Measurements from ENCODE around the gene CRISPLD2. TPM values are rescaled to one million over a fixed set of nuclear protein-coding genes. Genes with fewer than 3 reads are reported as not detected.

The CRISPLD2 gene
- polyA plus RNA-seq, 3 donors = 6.7 to 9.2 (median 7.8) TPM

DNA sequence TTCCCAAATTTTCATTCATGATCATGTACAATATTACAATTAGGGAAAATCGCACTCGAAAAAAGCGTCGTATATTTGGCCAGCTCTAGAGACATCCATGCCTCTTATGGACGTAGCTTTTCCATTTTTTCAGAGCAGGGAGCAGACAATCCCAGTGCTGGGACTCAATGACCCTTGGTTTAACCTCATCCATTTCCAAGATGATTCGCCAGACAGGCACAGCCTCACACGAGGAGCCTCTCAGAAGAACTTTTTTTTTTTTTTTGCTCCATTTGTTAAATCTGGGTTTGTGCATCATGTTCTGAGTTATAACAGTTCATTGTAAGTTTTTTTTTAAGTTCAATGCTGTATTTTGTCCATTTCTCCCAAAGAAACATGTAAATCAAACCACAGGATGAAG lies 99.5 kb downstream of the CRISPLD2 start:
- no peak for DNase-seq (ENCODE audit: extremely low read depth in 1 of 11, low read depth in 9 of 11, low spot score in 4 of 11)

DNA sequence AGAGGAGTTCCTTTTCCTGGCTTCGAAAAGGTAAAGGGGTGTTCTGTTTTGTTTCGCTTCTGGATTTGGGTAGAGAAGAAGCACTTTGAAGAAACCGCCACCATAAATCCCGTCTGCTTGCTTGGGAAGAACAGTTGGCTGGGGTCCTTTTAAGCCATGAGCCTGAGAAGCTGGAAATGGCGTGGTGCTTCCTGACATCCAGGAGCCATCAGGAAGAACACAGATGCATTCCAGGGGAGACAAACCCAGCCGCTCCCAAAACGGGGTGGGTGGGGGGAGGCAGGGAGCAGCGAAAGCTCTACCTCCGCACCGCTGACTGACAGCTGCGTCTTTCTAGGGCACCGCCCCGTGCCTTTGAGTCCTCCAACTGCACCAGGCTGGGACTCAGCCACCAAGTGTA lies 99.9 kb downstream of the CRISPLD2 start:
- DNase-seq (ENCODE audit: extremely low read depth in 1 of 11, low read depth in 9 of 11, low spot score in 4 of 11) = no peak

DNA sequence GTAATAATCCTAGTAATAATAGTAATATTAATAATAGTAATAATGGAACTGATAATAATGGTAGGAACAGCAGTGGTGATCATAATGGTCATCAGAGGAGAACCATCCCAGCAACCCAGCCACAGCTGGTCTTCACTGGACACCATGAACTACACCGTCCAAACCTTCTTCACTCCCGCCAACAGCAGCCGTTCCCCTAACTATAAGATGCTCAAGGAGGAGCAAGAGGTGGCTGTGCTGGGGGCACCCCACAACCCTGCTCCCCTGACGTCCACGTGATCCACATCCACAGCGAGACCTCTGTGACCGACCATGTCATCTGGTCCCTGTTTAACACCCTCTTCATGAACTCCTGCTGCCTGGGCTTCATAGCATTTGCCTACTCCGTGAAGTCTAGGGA lies 100.5 kb downstream of the CRISPLD2 start:
- DNase-seq (ENCODE audit: extremely low read depth in 1 of 11, low read depth in 9 of 11, low spot score in 4 of 11) = no peak

DNA sequence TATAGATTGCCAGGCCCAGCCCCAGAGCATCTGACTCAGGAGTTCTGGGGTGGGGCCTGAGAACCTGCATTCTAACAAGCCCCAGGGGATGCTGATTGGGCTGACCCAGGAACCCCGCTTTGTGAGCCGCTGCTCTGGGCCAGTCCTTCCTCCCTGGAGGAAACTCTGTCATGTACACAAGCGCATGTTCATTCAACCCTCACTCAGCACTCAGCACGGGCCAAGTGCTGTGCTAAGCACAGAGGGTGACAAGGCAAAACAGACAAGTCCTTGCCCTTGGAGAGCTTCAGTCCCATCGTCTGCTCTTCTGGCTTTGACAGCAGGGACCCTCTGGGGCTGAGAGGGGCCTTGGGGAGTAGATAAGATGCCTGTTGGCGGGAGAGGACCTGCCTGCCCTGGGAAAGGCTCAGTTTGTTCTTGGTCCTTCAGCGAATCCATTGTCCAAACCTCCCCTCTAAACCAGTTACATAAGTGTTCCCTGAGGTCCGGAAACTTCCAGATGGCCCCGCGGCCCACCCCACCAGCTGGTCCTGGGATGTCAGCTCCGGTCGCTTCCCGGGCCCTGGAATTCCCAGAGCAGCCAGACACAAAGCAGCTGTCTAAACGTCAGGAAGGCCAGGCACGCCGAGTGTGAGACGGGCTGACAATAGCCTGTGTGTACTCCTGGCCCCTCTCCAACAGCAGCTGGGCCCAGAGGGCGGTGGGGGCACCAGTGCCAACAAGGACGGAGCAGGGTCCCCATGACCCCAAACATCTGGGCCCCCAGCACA lies 102.8 kb downstream of the CRISPLD2 start:
- peak in 3 of 11 donors; percentile 42 to 53 (median 52) for DNase-seq (ENCODE audit: extremely low read depth in 1 of 11, low read depth in 9 of 11, low spot score in 4 of 11)

DNA sequence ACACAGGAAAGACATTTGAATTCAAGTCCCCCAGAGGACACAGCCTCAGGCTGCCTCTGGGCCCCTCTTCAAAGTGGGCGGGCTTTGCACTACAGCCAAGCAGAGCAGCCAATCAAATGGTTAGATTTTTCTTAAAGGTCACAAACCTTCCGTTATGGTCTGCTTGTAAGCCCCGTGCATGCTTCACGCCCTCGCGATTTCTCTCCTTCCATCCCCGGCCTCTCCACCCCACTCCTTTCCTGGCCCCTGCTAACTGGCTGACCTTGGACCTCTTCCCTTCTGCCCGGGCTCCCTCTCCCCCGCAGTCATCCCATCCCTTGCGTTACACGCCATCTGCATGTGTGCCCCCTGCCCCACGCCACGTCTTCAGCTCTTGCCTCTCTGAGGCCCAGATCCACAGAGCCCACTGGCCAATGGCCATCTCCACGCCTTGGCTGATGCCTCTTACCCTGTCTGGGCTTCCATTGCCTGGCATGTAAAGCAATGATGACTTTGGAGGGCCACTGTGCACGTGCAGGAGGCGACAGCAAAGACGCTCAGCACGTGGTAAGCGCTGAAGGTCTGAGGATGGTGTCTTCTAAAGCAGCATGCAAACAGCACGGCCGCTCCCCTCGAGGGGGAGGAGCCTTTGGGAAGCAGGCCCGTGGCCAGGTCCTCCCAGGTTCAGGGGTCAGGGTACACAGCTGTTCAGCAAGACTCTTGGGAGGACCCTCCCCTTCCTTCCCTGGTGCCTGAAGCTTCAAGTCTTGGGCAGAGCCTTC lies 104.7 kb downstream of the CRISPLD2 start:
- DNase-seq (ENCODE audit: extremely low read depth in 1 of 11, low read depth in 9 of 11, low spot score in 4 of 11) = peak in 2 of 11 donors; percentile 44 to 54

DNA sequence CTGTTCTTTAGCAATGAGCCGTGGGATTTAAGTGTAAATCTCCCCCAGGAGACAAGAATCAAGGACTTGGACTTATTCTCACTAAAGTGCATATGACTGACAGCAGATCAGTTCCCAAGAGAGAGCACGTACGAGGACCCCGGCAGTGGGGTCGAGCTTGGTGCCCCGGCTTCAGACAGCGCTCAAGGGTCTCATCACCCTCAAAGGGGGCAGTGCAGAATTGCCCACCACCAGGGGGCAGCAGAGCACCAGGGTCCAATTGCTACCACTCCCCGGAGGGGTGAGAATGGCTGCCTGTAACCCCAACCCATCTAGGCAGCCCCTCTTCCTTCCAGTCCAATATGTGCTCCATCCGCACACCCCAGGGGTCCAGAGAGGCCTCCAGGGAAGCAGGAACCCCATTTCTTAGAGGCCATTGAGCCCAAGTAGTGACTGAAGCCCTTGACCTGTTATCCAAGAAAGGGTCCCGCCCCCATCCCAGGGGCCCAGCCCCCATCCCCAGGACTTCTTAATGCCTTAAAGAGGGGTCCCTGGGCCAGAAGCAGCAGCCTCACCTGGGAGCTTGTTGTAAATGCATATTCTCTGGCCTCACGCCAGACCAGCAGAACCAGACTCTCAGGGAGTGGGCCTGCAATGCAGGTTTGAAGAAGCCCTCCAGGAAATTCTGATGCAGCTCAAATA lies 105.4 kb downstream of the CRISPLD2 start:
- DNase-seq (ENCODE audit: extremely low read depth in 1 of 11, low read depth in 9 of 11, low spot score in 4 of 11) = no peak

DNA sequence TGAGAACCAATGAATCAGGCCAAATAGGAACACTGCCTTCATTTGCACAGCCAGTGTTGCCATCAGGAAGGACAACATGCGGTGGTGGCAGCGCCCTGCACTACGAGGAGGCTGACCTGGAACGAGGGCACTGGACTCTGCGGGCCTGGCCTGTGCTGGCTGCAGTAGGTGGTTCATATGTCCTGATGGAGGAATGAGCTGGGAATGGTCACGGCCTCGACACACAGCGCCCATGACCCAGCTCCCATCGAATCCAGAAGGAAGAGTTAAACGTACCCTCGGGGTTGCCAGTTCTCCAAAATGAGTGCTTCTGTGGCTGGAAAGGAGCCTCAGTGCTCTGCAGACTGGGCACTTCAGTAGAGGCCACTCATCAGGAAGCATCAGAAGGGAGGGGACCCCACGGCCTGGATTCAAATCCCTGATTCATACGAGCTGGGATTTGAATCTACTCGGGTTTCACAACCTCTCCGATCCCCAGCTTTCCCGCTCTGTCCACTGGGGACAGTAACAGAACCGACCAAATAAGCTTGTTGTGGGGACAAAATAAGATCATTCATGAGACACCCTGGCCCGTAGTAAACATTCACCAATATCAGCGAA lies 106.1 kb downstream of the CRISPLD2 start:
- DNase-seq (ENCODE audit: extremely low read depth in 1 of 11, low read depth in 9 of 11, low spot score in 4 of 11) = no peak

DNA sequence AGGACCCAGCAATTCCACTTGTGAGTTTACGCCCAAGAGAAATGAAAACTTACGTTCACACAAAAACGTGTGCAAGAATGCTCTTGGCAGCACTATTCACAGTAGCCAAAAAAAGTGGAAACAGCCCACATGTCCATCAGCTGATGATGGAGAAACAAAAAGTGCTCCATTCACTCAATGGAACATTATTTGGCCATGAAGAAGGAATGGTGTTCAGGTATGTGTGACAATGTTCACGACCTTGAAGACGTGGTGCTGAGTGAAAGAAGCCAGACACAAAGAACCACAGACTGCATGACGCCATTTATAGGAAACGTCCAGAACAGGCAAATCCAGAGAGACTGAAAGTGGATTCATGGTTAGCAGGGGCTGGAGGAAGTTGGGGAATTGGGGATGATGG lies 106.7 kb downstream of the CRISPLD2 start:
- no peak for DNase-seq (ENCODE audit: extremely low read depth in 1 of 11, low read depth in 9 of 11, low spot score in 4 of 11)

DNA sequence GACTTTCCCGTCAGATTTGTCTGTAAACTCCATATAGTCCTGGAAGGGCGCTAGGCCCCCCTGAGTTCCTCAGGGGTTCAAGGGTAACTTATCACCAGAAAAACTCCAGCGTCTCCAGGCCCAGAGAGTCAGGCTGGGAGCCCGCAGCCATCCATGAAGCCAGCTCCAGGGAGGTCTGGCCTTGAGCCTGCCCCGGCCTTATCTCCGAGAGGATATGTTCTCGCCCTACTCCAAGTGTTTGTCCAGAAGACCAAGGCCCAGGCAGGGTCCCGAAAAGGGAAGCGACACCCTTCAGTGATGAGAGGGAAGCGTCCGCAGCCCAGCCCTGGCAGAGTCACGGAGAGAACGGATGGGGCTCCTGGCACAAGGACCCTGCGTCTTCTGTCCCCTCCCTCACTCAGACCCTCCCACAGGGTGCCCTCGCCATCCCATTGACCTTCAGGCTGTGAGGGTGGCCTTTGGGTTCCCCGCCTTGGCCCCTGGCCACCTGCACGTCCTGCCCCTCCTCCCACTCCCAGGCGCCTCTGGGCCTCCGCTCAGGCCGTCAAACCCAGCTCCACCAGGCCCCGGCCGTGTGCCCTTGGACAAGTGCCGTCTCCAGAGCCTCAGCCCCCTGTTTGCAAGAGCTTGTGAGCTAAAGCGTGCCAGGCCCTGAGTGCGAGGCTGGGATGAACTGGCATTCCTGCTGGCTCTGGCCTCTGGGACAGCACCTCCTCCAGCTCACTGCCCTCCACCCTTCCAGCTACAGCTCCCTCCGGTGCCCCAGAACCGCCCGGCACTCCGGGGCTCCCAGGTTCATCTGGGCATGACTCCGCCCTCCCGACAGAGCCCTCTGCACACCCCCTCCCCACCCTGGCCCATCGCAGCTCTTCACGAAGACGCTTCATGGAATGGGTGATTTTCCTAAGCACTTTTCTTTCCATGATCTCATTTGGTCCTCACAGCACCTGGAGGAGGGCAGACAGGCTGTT lies 108.1 kb downstream of the CRISPLD2 start:
- DNase-seq (ENCODE audit: extremely low read depth in 1 of 11, low read depth in 9 of 11, low spot score in 4 of 11) = no peak

DNA sequence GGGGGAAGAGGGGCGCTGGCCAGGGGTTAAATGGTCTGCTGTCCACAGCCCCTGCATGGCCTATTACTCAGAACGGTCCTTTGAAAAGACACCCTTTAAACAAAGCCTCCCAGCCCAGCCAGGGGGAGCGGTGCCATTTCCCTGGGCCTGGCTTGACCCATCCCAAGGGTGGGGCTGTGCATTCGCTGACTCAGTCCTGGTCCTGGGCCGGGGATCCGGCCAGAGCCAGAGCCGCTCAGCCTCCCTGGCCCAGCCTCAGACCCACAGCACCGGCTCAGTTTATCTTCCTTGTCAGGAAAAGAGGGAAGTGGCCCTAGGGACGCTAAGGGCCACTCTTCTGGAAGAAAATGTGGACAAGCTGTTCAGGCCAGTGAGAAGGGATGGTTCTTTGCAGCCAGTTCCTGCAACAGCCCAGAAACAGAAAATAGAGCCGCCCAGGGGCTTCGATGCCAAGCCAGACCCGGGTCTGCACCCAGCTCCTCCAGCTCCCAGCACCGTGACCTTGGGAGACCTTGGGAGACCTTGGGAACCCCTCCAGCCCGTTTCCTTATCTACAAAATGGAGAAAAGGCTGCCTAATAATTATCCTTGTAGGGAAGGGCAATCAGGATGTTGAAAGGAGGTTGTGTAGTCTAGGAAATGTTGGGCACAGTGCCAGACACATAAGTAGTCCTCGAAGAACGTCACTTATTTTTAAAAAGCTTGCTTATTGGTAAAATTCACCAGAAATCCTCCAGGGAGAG lies 109.1 kb downstream of the CRISPLD2 start:
- DNase-seq (ENCODE audit: extremely low read depth in 1 of 11, low read depth in 9 of 11, low spot score in 4 of 11) = no peak

DNA sequence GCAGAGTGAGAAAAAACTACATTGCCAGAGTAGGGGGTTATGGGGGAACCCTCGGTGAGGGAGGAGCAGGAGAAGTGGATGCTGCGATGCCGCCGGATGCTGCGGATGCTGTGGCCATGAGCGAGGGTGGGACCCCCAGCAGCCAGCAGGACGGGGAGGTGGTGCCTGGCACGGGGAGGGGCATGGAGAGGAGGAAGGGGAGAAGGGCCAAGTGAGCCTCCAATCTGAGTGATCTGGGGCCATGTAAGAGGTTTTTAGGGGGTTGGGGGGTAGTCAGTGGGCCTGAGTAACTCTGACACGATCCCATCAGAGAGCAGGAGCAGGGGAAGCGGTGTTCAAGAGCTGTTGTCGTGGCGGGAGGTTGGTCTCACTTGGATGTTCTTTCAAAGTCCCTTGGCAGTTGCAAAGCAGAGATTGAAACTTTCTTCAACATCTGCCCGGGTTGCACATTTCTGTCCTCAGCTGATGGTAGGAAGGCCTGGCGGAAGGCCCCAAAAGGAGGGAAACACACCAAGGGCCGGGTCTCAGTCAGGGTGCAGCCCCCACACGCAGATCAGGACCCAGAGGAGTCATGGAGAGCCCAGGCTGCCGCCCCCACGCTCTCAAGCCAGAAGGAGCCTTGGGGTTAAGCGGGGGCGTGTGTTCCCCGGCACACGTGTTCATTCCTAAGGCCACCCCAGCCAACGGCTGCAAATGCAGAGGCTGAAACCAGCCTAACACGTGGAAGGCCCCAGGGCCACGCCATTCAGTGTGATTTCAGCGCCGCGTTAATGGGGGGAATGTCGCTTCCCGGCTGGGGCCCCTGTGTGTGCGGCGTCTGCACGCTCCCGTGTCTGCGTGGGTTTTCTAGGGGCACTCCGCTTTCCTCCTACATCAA lies 109.9 kb downstream of the CRISPLD2 start:
- DNase-seq (ENCODE audit: extremely low read depth in 1 of 11, low read depth in 9 of 11, low spot score in 4 of 11) = no peak

DNA sequence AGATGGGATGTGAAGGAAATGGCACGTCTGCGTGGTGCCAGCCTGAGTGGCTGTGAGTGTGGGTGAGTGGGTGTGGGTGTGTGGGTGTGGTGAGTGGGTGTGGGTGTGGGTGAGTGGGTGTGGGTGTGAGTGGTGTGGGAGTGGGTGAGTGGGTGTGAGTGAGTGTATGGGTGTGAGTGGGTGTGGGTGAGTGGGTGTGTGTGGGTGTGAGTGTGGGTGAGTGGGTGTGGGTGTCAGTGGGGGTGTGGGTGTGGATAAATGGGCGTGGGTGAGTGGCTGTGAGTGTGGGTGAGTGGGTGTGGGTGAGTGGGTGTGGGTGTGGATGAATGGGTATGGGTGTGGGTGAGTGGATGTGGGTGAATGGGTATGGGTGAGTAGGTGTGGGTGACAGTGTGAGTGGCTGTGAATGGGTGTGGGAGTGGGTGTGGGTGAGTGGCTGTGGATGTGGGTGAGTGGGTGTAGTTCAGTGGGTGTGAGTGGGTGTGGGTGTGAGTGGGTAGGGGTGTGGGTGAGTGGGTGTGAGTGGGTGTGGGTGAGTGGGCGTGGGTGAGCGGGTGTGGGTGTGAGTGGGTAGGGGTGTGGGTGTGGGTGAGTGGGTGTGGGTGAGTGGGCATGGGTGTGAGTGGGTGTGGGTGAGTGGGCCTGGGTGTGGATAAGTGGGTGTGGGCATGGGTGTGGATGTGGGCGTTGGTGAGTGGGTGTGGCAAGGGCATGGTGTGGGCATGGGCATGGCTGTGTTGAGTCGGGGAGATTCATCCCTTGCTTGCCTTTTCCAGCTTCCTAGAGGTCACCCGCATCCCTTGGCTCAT lies 110.7 kb downstream of the CRISPLD2 start:
- DNase-seq (ENCODE audit: extremely low read depth in 1 of 11, low read depth in 9 of 11, low spot score in 4 of 11) = no peak

DNA sequence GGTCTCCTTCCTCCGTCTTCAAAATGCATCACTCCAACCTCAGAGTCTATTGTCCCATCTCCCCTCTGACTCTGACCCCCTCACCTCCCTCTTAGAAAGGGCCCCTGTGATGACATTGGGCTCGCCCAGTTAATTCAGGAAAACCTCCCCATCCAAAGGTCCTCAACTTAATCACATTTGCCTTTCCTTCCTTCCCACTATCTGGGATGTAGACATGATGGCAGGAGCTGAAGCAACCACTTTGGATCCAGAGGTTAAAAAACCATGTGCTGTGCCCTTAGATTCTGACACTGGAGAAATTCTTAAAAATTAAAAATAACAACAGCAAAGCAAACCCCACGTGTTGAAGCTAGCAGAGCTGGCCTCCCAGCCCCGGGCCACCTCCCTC lies 111.3 kb downstream of the CRISPLD2 start:
- no peak for DNase-seq (ENCODE audit: extremely low read depth in 1 of 11, low read depth in 9 of 11, low spot score in 4 of 11)

DNA sequence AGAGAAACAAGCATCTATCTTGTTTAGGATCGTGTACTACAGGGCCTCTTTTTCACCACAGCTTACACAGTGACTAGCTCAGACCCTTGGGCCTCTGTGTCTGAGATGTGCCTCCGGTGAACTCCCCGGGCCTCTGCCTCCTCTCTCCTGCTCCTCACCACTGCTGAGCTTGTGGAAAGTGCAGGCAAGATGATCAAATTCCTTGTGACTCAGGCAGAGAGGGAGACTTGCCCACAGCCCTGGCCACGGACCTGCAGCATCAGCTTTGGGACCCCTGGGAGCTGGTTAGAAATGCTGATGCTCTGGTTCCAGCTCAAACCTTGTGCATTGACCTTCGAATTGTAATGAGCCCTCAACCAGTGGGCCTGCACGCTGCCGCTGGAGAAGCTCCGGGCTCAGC lies 111.7 kb downstream of the CRISPLD2 start:
- DNase-seq (ENCODE audit: extremely low read depth in 1 of 11, low read depth in 9 of 11, low spot score in 4 of 11) = no peak

DNA sequence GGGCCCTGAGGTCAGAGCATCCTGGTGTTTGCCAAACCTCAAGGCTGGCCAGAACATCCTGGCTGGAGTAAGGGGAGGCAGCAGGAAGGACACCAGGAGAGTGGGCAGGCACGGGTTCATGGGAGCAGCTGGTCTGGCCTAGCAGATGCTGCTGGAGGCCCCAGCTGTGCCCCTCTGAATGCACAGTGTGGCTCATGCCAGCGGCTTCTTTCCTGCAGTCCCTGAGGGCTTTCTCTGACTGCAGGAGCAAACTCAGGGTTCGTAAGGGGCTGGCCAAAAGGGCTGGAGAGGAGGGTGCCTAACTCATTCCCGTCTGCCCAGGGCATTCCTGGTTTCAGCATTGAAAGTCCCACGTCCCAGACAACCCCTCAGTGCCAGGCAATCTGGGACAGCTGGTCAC lies 112.9 kb downstream of the CRISPLD2 start:
- DNase-seq (ENCODE audit: extremely low read depth in 1 of 11, low read depth in 9 of 11, low spot score in 4 of 11) = no peak

Measured in renal cortex interstitium (tissue), 11 donors.